GM12892 (cell line): Measurements from ENCODE around the gene HCRTR1.

Experiments used
- POLR2AphosphoS5 ChIP-seq: IDR thresholded peaks from 2 replicates; pipeline ENCODE4 v1.6.1; 2011; ENCODE audit warnings: low read depth, low read length, control low read depth
- TAF1 ChIP-seq: IDR thresholded peaks from 2 replicates; pipeline ENCODE4 v1.6.1; 2011; ENCODE audit warnings: low read depth, mild to moderate bottlenecking, control low read depth, low read length, borderline replicate concordance

DNA sequence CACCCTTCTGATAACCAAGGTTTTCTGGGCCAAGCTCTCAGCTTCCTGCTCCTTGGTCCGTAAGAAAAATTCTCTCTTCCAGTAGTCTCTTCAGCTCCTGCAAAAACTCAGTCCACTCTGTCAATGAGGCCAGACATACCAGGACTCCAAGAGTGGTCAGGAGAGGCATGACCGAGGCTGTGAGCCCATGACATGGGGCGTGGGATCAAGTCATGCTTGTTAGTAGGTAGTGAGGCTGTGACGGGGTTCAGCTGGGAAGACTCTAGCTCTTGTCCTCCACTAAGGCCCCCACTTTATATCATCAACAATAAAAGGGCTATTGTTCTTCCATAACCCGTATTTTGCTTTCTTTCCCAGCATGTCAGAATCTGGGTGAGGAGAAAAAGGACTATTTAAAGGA is 10.1 kb upstream of the HCRTR1 start:
- TF ChIP-seq POLR2AphosphoS5 (no peak), TAF1 (no peak)
